IMR-90 (cell line): ENCODE results near the gene ECT2.

Source experiments
- CEBPB ChIP-seq: IDR thresholded peaks from 2 replicates; pipeline ENCODE4 v1.6.1; 2012; ENCODE audit warnings: low read depth, low read length, improper control_type of control experiment
- CTCF ChIP-seq: conservative IDR thresholded peaks from 2 replicates; pipeline ENCODE4 v1.5.1; 2012; ENCODE audit warnings: mild to moderate bottlenecking, low read depth, low read length, improper control_type of control experiment
- ELK1 ChIP-seq: fragments of 150-350 bp; IDR thresholded peaks from 2 replicates; pipeline ENCODE4 v1.6.1; 2016; ENCODE audit warnings: low read depth, mild to moderate bottlenecking, low read length, moderate library complexity, borderline replicate concordance
- MAFK ChIP-seq: IDR thresholded peaks from 2 replicates; pipeline ENCODE4 v1.6.1; 2012; ENCODE audit warnings: low read depth, low read length, improper control_type of control experiment
- MAZ ChIP-seq: IDR thresholded peaks from 2 replicates; pipeline ENCODE4 v1.6.1; 2012; ENCODE audit warnings: low read depth, mild to moderate bottlenecking, low read length, improper control_type of control experiment, moderate library complexity, borderline replicate concordance
- POLR2A ChIP-seq: IDR thresholded peaks from 2 replicates; pipeline ENCODE4 v1.6.1; 2012; ENCODE audit warnings: mild to moderate bottlenecking, low read depth, low read length
- RAD21 ChIP-seq: IDR thresholded peaks from 2 replicates; pipeline ENCODE4 v1.6.1; 2012; ENCODE audit warnings: low read length, improper control_type of control experiment
- RFX5 ChIP-seq: IDR thresholded peaks from 2 replicates; pipeline ENCODE4 v1.8.0; 2012; ENCODE audit warnings: low read depth, mild to moderate bottlenecking, low read length, moderate library complexity
- SMC3 ChIP-seq: fragments of 150-350 bp; IDR thresholded peaks from 2 replicates; pipeline ENCODE4 v1.6.1; 2016; ENCODE audit warnings: low read depth, mild to moderate bottlenecking, antibody characterized with exemption, low read length, moderate library complexity
- USF2 ChIP-seq: fragments of 150-350 bp; IDR thresholded peaks from 2 replicates; pipeline ENCODE4 v1.6.1; 2017; ENCODE audit warnings: mild to moderate bottlenecking, antibody characterized with exemption, low read length, low read depth

- TF ChIP-seq CTCF (no peak), POLR2A (no peak), RFX5 (no peak), CEBPB (no peak), MAFK (peak; percentile 88), USF2 (no peak), ELK1 (no peak), RAD21 (no peak), MAZ (no peak), SMC3 (no peak)
These were observed 60.6 kb downstream of the ECT2 start for GRCh38 chr3:172811099-172811498.
